NCI-H510A (cell line): ENCODE results near the gene SLC9A2.

Experiments used
- DNase-seq: peaks from one replicate; lab custom pipeline; 2025; lab: John Stamatoyannopoulos, UW

Gene SLC9A2

DNA sequence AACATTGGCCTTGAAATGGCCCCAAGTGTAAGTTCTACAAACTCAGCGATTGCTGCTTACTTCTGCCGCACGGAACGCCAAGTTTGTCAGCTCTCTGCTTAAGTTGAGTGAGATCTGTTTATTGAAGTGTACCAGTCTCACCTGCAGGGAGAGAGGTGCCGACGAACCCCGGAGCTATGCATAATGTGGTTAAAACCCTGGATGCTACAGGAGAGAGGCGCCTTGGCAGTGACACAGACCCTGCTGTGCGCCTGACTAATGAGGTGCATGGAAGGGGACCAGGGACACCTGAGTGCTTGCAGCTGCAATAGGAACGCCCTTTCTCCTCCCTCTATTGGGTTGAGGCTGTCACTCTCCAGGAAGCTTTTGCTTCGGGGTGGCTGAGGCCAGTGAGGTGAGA is 979 bp downstream of the SLC9A2 start:
- peak; percentile 28 for DNase-seq

DNA sequence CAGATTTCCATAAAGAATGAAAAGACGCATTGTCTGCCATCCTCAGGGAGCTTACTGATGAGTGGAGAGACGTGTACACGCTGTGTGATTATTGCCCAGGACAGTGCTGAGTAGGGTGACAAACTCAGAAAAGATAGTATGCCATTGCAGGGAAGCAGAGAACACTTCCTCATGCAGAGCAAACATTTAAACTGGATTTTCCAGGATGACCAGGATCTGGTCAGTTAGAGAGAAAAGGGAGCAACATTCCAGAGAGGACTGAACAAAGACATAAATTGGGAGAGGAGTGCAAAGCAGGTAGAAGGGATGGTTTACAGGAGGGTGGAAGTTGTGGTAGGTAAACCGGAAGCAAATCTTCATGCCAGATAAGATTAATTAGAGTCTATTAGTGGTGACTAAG is 2.3 kb downstream of the SLC9A2 start:
- no peak for DNase-seq

DNA sequence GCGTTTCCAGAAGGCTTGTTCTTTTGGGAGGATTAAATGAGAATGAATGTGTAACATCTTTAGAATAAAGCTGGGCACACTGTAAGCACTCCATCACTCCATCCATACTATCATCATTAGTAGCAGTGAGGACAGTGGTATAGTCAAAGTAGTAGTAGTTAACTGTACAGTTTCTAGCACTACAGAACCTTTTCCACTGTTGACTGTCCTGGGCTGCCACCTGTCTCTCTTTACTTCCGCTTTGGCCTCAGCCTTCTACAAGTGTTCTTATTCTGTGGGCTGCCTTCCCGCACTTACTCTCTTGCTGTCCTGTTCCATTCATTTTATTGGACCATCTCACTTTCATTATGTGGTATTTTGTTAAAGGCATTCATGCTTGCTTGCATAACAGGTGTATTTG is 3.3 kb downstream of the SLC9A2 start:
- no peak for DNase-seq

DNA sequence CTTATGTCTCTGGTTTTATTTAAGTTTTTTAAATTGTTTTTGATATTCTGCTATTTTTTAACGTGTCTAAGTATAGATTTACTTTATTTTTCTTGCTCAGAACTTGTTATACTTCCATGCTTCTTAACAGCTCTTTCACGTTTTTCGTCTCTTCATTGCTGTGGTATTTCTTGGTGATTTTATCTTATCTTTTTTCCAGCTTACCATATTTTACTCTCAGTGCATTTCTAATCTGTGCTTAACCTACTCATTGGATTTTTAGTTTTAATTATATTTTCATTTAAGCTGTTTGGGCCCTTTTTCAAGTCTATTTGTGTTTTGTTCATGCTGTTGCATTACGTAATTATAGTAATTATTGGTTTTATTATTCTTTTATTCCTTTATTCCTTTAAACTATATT is 11.1 kb downstream of the SLC9A2 start:
- no peak for DNase-seq

DNA sequence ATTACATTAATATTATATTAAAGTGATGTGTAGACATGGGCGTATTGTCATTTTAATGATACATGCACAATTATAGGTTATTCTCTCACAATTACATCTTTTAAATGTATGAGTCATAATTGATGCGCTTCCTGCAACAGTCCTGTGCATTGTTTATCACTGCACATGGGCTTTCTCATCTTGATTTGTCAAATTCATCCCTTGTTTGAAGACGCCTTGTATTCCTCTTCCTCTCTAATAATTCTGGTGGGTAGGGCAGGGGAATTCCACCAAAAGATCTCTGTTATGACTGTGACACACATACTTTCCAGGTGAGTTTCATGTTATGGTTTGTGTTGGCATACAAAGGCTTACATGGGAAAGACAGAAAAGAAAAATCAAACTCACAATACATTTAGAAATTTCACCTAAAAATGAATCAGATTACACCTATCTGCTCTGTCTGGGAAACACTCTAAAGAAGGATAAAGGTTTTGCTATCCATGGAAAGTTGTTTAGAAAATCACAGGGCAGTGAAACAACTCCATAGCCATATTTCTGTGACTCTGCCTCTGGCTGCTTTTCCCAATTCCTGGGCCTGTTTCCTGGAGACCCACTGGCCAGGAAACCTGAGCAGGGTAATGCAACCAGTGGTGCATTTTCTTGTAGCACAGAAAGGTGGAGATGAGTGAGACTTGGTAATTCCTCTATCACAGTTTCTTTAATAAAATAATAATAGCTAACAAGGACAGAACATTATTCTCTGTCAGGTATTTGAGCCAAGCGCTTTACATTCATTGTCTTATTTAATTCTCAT is 13.2 kb downstream of the SLC9A2 start:
- no peak for DNase-seq

DNA sequence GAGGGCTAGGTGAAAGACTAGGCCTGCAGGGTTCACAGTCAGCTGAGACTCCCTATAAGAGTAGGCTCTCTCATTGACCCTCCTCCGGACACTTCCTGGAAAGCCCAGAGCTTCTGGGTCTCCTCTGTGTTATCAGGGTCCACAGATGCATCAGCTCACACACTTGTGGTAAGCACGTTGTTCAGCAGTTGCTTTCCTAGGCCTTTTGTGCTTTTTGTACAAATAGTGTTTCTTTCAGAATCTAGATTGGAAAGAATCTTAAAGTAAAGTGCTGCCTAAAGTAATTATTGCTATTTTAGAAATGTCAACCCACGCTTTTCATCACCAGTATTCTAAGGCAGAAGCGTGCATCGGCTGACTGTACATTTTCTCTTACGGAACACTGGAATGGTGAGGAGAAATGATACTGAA is 15.5 kb downstream of the SLC9A2 start:
- no peak for DNase-seq

DNA sequence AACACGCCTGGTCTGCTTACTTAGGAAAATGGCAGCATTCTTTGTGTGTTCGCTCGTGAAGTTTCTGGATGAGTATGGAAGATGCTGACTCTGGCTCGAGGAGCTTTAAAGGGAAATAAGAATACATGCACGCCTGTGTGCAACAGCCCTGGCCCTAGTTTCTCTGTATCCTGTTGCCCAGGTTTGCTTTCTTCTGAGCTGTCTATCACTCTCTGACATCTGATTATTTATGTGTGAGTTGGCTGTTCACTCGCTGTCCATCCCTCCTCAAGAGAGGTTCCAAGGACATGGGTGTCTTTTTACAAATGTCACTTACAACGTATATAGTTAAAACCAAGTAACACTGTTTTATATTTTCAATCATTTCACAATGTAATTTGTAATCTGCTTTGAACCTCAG is 16.0 kb downstream of the SLC9A2 start:
- DNase-seq, result no peak

DNA sequence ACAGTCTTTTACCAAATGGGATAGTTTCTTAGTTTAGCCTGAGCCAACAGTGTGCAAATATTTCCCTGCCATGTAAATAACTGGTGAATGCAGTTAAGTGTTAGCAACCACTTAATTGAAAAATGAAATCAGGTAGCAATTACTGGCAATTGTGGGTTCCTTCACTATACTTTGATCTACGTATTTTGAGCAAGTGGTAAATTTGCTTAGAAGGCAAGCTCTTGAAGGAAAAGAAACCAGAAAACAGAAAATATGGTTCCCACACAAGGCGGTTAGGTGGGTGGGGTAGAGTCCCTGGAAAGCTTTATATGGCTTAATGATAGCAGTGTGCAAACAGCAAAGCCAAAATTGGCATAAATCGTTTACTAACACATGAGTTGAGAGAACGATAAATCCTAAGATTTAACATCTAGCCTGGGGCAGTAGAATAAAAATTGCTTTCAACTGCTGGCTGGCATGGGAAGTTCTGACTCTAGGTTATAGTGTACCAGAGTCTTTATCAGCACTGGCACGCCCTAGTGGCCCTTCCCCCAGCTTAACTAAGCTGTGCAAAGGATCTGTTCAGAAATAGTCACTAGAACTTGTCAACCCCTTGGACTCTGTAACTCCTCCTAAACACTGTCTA is 17.0 kb downstream of the SLC9A2 start:
- DNase-seq, result no peak

DNA sequence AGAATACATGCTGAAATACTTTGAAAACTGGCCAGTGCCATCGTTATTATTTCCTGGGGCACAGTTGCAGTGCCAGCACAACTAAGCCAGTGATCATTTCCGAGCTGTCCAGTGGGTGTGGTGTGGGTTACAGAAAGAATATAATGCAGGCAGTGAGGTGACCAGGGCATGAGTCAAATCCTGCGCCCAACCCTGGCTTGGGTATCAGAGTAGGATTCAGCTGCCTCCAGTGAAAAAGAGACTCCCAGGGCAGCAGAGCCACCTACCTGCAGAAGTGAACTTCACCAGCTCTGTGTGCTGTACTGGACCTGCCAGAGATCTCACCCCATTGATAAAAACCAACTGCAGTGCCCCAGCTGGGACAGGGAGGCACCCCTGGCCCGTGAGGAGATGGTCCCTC is 18.0 kb downstream of the SLC9A2 start:
- no peak for DNase-seq

DNA sequence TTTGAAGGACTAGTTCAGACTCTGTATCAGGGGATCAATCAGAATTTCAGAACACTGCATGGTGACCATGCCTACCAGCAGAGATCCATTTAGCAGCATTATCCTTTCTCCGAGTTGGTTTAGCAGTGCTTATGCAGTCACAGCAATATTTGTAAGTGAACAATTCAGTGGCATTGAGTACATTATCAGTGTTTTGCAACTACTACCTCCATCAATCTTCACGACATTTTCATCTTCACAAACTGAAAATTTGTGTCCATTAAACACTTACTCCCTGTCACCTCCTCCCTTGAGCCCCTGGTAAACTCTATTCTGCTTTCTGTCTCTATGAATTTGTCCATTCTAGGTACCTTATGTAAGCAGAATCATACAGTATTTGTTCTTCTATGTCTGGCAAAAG is 20.1 kb downstream of the SLC9A2 start:
- DNase-seq, result no peak

DNA sequence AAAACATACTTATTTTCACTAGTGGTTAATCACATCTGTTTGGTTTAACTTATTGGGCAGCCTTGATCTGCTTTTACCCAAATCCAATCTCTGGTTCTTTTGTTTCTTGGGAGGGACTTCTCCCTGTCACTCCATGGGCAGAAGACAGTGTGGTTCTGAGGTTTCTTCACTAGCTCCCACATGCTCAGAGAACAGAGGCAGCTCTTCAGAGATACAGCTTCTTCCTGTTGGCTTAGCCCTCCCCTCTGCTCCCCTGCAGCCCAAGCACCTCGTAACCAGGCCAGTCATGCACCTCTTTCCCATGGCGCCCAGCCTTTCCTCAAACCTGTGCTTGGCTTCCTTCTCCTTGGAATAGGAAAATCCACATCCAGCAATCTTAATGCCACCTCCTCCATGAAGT is 32.8 kb downstream of the SLC9A2 start:
- no peak for DNase-seq

DNA sequence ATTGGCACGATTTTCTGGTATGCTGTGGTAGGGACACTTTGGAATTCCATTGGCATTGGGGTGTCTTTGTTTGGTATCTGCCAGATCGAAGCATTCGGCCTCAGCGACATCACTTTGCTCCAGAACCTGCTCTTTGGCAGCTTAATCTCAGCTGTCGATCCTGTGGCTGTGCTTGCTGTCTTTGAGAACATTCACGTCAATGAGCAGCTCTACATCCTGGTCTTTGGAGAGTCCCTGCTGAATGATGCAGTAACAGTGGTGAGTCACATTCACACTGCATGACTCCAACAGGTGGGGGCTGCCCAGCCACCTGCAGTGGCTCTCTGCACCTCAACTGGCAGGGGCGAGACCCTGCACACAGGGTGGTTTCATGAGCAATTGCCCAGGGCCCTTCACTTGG is 38.4 kb downstream of the SLC9A2 start:
- no peak for DNase-seq

DNA sequence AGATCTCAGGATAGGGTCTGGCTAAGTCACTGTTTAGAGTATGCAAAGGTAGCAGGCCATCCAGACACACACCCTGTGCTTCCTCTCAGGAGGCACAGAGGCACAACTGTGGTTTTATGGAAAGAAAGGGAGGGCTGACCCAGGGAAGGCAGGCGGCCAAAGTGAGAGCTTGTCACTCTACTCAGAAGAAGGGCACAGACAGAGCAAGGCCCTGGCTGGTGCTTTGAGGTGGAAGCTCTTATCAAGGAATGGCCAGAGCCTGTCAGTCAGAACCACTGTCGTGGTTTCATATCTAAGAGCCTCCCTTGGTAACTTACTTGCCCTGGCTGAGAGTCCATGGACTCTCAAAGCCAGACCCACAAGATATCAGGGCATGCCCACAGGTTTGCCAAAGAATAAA is 40.7 kb downstream of the SLC9A2 start:
- no peak for DNase-seq

DNA sequence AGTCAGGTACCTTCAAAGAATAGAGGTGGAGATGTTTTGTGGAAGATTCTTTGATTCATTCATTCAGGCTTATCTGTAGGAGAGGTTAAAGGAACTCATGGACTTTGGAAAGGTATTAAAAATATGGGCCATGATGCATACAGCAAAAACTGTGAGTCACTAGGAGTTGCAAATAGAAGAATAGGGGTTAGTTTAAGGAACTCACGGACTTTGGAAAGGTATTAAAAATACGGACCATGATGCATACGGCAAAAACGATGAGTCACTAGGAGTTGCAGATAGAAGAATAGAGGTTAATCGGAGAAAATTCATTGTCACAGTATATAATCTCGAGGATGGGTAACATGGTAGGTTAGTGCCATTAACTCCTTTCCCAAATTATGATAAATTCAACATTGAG is 41.2 kb downstream of the SLC9A2 start:
- DNase-seq, result no peak

DNA sequence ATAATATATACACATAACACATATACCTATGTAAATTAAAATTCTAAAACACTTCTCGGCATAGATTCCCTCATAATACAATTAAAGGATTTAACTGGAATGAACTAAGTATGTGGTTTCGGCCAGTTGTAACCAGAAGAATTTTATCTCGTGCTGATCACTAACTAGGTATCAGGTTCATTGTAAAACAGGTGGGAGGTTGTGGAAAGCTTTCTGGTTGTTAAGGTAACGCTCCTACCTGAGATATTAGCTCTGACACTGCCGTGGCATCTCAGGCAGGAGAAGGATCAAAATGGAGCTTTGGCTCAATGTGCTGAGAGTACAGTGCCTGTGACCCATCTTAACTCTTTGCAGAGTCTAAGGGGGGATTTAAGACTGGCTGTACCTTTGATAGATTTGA is 42.5 kb downstream of the SLC9A2 start:
- DNase-seq, result no peak

DNA sequence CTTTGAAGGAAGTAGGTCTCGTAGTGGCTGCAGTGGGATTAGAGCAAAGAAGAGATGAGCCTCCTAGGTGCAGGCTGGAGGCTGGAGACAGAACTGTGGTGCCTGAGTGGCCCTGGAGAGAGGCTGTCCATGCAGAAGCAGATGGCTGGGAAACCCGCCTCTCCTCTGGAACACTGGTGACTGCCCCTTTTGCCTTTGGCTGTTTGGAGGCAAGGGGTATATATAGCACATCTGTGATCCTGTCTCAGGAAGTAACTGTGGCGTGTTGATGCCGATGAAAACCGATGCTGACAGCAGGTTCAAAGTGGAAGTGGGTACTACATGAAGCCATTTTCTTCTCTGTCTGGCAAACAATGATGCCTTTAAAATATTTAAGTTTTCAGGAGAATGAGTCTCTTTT is 43.5 kb downstream of the SLC9A2 start:
- no peak for DNase-seq

DNA sequence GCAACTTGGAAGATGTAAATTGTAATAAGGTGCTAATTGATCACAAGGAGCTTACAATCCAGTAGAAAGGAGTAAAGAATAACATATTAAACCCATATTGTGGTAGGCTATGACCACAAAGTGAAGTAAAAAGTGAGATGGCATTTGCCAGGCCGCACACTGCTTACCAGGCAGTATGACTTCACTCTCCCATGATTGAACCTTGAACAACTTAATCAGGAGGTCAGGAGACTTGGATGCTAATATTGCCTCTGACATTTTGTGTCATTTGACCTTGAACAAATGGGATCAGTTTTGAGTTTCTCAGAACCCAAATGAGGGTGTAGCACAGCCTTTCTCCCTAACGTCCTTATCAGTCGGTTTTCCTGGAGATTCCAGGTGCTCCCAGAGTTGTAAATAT is 44.0 kb downstream of the SLC9A2 start:
- DNase-seq, result no peak

DNA sequence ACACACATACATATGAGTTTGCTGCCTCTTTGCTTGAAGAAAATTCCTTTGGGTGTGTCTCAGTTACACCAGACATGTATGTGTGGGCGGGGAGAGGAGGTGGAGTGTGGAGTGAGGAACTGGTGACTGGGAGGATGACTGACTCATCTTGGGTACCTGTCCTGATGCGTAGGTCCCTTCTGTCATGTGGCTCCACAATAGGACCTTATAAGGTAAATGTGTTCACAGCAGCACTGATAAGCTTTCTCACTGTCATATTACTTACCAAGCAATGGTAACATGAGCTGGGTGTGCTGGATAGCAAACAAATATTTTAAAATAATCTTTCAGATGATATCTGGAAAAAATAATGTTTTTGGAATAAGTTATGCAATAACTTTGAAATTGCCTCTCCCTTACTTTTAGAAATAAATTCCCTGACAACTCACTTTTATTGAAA is 45.1 kb downstream of the SLC9A2 start:
- no peak for DNase-seq

DNA sequence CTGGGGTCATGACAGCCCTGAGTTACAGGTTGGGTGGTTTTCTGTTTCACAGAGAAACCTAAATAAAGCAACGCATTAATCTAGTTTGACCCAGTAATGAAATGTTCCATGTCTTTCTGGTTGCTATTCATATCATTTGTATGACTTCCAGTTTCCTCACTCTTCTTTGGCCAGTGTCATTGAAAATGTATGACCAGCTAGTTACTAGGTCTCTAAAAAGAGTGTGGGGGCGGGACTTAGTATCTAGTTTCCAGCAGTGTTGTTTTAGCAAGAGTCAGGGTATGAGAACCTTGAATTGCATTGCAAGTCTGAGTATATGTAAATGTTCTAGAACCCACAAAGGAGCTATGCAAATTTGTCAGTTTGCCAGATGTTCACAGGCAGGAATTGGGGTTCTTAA is 47.7 kb downstream of the SLC9A2 start:
- DNase-seq, result no peak

DNA sequence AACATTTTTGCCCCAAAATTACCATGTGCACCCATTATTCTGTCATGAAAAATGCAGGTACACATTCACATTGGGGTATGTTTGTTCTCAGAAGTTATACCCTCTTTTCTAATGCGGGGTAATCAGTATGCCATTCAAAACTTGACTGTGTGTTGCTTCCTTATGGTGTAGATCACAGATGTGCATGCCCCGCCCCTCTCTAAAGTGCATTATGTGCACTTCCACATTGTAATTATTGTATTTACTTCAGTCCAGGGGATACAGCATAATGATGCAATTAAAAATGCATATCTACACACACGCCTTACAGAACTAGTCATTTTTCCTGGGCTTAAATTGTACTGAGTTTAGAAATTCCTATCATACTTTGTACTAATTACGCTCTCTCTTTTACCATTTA is 48.8 kb downstream of the SLC9A2 start:
- no peak for DNase-seq

DNA sequence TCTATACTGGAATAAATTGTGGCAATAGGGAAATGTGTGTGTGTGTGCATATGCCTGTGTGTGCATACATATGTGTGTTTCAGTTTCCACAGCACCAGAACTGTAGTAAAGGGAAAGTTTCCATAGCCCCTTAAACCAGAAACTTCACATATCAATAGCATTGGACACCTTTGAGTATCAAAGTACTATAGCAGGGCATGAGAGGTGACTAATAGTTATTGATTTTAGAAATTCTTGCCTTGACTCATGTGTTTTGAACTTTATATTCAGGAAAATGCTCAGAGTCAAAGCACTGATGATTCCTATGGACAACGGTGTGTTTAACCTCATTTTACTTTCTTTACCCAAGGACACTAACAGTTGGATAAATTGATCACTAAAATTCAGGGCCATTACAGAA is 50.0 kb downstream of the SLC9A2 start:
- DNase-seq, result no peak

DNA sequence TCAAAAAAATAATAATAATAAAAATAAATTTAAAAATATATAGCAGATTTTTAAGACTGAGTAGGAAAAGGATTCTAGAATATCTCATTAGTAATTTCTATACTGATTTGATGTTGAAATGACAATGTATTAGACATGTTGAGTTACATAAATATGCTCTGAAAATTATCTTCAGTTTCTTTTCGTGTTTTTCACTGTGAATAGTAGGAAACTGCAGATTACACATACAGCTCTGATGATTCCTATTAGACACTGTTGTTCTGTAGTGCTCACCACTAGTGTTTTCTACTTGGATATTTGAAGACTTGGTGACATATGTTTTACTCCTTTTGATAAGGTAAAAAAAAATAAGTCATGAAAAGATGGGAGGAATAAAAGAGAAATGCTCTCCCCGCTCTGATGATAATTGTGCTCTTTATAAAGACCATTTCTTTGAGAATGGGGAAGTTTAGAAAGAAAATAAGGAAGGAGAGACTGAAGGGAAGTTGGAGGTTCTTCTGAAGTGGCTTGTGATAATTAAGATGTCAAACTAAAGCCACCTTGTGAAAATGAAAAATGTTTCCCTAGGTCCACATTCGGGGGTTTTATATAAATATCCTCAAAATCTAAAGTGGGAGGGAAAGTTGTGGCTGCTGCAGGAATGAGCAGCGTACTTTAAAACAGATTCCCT is 52.9 kb downstream of the SLC9A2 start:
- no peak for DNase-seq

DNA sequence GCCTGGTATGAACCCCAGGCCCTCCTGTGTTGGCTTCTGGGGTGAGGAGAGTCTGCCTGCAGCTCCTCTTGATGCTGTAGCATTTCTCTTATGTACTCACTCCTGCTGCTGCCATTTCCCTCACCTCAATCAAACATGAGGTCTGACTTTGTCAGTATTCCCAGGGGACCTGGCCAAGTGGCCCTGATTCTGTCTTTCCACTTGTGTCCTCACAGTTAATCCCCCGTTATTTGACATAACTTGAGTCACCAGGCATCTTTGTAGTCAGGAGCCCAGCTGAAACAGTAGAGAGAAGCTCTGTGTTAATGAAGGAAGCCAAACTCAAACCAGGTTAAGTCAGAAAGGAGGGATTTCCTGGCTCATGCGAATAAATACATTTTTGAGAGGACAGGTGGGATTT is 55.0 kb downstream of the SLC9A2 start:
- no peak for DNase-seq
